Gastrocnemius medialis (tissue), 4 donors: Measurements from ENCODE around the gene TAF1B.

Experiments
- POLR2A ChIP-seq, 2 donors: fragments of 450-650 bp; IDR thresholded peaks; one replicate each; pipeline ENCODE4 v1.6.1; 2017; ENCODE audit warnings: antibody characterized with exemption in 2 of 2, mild to moderate bottlenecking in 2 of 2, moderate library complexity in 2 of 2
- TF ChIP-seq, protein P1 (sequence below), 5 experiments: fragments of 450-650 bp in 3 of 5; fragments of 200-600 bp in 2 of 5; sonication (generic) in 2 of 5; IDR thresholded peaks in 4 of 5; conservative IDR thresholded peaks in 1 of 5; 1 replicate in 4 of 5; 2 replicates in 1 of 5; pipeline ENCODE4 v1.5.1; 2016 to 2019; ENCODE audit warnings: antibody characterized with exemption in 5 of 5, mild to moderate bottlenecking in 3 of 5, moderate library complexity in 3 of 5

- TF ChIP-seq, protein P1, sequence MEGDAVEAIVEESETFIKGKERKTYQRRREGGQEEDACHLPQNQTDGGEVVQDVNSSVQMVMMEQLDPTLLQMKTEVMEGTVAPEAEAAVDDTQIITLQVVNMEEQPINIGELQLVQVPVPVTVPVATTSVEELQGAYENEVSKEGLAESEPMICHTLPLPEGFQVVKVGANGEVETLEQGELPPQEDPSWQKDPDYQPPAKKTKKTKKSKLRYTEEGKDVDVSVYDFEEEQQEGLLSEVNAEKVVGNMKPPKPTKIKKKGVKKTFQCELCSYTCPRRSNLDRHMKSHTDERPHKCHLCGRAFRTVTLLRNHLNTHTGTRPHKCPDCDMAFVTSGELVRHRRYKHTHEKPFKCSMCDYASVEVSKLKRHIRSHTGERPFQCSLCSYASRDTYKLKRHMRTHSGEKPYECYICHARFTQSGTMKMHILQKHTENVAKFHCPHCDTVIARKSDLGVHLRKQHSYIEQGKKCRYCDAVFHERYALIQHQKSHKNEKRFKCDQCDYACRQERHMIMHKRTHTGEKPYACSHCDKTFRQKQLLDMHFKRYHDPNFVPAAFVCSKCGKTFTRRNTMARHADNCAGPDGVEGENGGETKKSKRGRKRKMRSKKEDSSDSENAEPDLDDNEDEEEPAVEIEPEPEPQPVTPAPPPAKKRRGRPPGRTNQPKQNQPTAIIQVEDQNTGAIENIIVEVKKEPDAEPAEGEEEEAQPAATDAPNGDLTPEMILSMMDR (IDR thresholded peaks at IDR 0.05 in 4 of 5, conservative IDR thresholded peaks at IDR 0.05 in 1 of 5) = no peak
- no peak for TF ChIP-seq POLR2A (IDR thresholded peaks at IDR 0.05)
Measured at GRCh38 chr2:9945596-9945995, 102.3 kb downstream of the TAF1B start.
